Ishikawa (cell line): ENCODE results near the gene PDE4B.

Experiments used
- CEBPB ChIP-seq: IDR thresholded peaks from 2 replicates; pipeline ENCODE4 v1.6.1; 2012
- CREB1 ChIP-seq: IDR thresholded peaks from 2 replicates; pipeline ENCODE4 v1.6.1; 2012; ENCODE audit warnings: low read depth
- EGR1 ChIP-seq: IDR thresholded peaks from 2 replicates; pipeline ENCODE4 v1.6.1; 2012
- EP300 ChIP-seq: IDR thresholded peaks from 2 replicates; pipeline ENCODE4 v1.6.1; 2012; ENCODE audit warnings: borderline replicate concordance
- FOXM1 ChIP-seq: IDR thresholded peaks from 2 replicates; pipeline ENCODE4 v1.6.1; 2012; ENCODE audit warnings: low read depth, borderline replicate concordance
- MAX ChIP-seq: IDR thresholded peaks from 2 replicates; pipeline ENCODE4 v1.6.1; 2012
- NFIC ChIP-seq: IDR thresholded peaks from 2 replicates; pipeline ENCODE4 v1.6.1; 2012
- RAD21 ChIP-seq: IDR thresholded peaks from 2 replicates; pipeline ENCODE4 v1.6.1; 2012; ENCODE audit warnings: low read depth
- REST ChIP-seq: IDR thresholded peaks from 2 replicates; pipeline ENCODE4 v1.6.1; 2012; ENCODE audit warnings: low read depth, mild to moderate bottlenecking
- TAF1 ChIP-seq: IDR thresholded peaks from 2 replicates; pipeline ENCODE4 v1.6.1; 2012; ENCODE audit warnings: low read depth, mild to moderate bottlenecking
- TCF12 ChIP-seq: IDR thresholded peaks from 2 replicates; pipeline ENCODE4 v1.6.1; 2012; ENCODE audit warnings: low read depth
- TEAD4 ChIP-seq: IDR thresholded peaks from 2 replicates; pipeline ENCODE4 v1.6.1; 2012
- USF1 ChIP-seq: IDR thresholded peaks from 2 replicates; pipeline ENCODE4 v1.6.1; 2012
- YY1 ChIP-seq: IDR thresholded peaks from 2 replicates; pipeline ENCODE4 v1.6.1; 2012; ENCODE audit warnings: low read depth
- ZBTB7A ChIP-seq: IDR thresholded peaks from 2 replicates; pipeline ENCODE4 v1.6.1; 2012; ENCODE audit warnings: low read depth

The PDE4B gene

GRCh38 chr1:65788762-65789161 is 3.9 kb upstream of the PDE4B start:
- no peak for TF ChIP-seq MAX
- no peak for TF ChIP-seq ZBTB7A
- no peak for TF ChIP-seq FOXM1
- TF ChIP-seq CREB1, result no peak
- no peak for TF ChIP-seq USF1
- TF ChIP-seq RAD21, result no peak
- TF ChIP-seq EGR1, result no peak
- no peak for TF ChIP-seq TEAD4
- no peak for TF ChIP-seq REST
- TF ChIP-seq EP300, result no peak
- no peak for TF ChIP-seq CEBPB

- TF ChIP-seq TCF12, result no peak
- TF ChIP-seq CEBPB, result no peak
- TF ChIP-seq USF1, result no peak
- no peak for TF ChIP-seq CREB1
- no peak for TF ChIP-seq EGR1
Observed at GRCh38 chr1:65791396-65791795, 1.3 kb upstream of the PDE4B start.

- TF ChIP-seq NFIC (no peak), FOXM1 (no peak), CEBPB (no peak), USF1 (no peak), ZBTB7A (no peak), TCF12 (no peak), TEAD4 (no peak), EGR1 (no peak), REST (no peak), EP300 (no peak), TAF1 (no peak), RAD21 (no peak), CREB1 (no peak), MAX (no peak)
Observed at GRCh38 chr1:65791801-65792668, 660 bp upstream of the PDE4B start.

GRCh38 chr1:65793359-65793732 is 651 bp downstream of the PDE4B start:
- TF ChIP-seq TAF1, result no peak
- TF ChIP-seq MAX, result no peak
- no peak for TF ChIP-seq YY1
- TF ChIP-seq TCF12, result no peak
- no peak for TF ChIP-seq EGR1
- TF ChIP-seq TEAD4, result no peak
- TF ChIP-seq RAD21, result no peak
- no peak for TF ChIP-seq USF1
- no peak for TF ChIP-seq NFIC
- no peak for TF ChIP-seq CEBPB
- TF ChIP-seq CREB1, result no peak
- TF ChIP-seq ZBTB7A, result no peak
- no peak for TF ChIP-seq FOXM1
- TF ChIP-seq REST, result no peak
- no peak for TF ChIP-seq EP300
